Liver (tissue), 9 donors: ENCODE data around the gene KLC3. TPM values are rescaled to one million over a fixed set of nuclear protein-coding genes. Genes with fewer than 3 reads are reported as not detected.

Experiments used
- DNase-seq: peaks from one replicate; pipeline ENCODE4 v3.0.0-alpha.2; 2017; ENCODE audit warnings: low spot score
- H3K27ac ChIP-seq, 2 donors: one replicate each; pipeline ENCODE4 v1.7.0; 2013; ENCODE audit warnings: inconsistent platforms in 2 of 2, low read length in 2 of 2, control low read depth in 1 of 2, low read depth in 1 of 2, mild to moderate bottlenecking in 1 of 2
- H3K27me3 ChIP-seq, 4 donors: one replicate each; pipeline versions ENCODE4 v1.6.1 to v1.7.0; 2013; ENCODE audit warnings: low read length in 3 of 4, inconsistent platforms in 1 of 4, mild to moderate bottlenecking in 1 of 4, moderate library complexity in 1 of 4; ENCODE audit not compliant: control insufficient read depth in 4 of 4, insufficient read depth in 4 of 4
- H3K36me3 ChIP-seq, 4 donors: one replicate each; pipeline versions ENCODE4 v1.6.1 to v1.7.0; 2013; ENCODE audit warnings: low read length in 3 of 4, mild to moderate bottlenecking in 3 of 4, low read depth in 1 of 4, moderate library complexity in 1 of 4; ENCODE audit not compliant: control insufficient read depth in 4 of 4, insufficient read depth in 3 of 4
- H3K4me1 ChIP-seq, 4 donors: one replicate each; pipeline versions ENCODE4 v1.6.1 to v1.7.0; 2013; ENCODE audit warnings: low read length in 3 of 4, mild to moderate bottlenecking in 3 of 4, moderate library complexity in 1 of 4; ENCODE audit not compliant: control insufficient read depth in 4 of 4, insufficient read depth in 4 of 4
- H3K4me3 ChIP-seq, 3 donors: one replicate each; pipeline versions ENCODE4 v1.6.1 to v1.7.0; 2013; ENCODE audit warnings: low read length in 3 of 3, control low read depth in 1 of 3, low read depth in 1 of 3, mild to moderate bottlenecking in 1 of 3
- H3K9ac ChIP-seq, 2 donors: one replicate each; pipeline ENCODE4 v1.7.0; 2013; ENCODE audit warnings: low read length in 2 of 2, mild to moderate bottlenecking in 2 of 2, moderate library complexity in 2 of 2, control low read depth in 1 of 2, low read depth in 1 of 2
- H3K9me3 ChIP-seq, 4 donors: one replicate each; pipeline versions ENCODE4 v1.6.1 to v1.7.0; 2013; ENCODE audit warnings: low read length in 3 of 4; ENCODE audit not compliant: control insufficient read depth in 4 of 4
- ATF3 ChIP-seq: IDR thresholded peaks from 2 replicates; pipeline ENCODE4 v1.6.1; 2016; ENCODE audit warnings: antibody characterized with exemption
- EGR1 ChIP-seq, 2 donors: IDR thresholded peaks; 2 replicates each; pipeline ENCODE4 v1.6.1; 2016 to 2018; ENCODE audit warnings: antibody characterized with exemption in 2 of 2, low read depth in 2 of 2
- FOXA1 ChIP-seq: IDR thresholded peaks from 2 replicates; pipeline ENCODE4 v1.6.1; 2016; ENCODE audit warnings: antibody characterized with exemption
- FOXA2 ChIP-seq: IDR thresholded peaks from 2 replicates; pipeline ENCODE4 v1.6.1; 2016; ENCODE audit warnings: antibody characterized with exemption
- GABPA ChIP-seq, 2 donors: IDR thresholded peaks in 1 of 2; conservative IDR thresholded peaks in 1 of 2; 2 replicates each; pipeline ENCODE4 v1.6.1; 2016; ENCODE audit warnings: antibody characterized with exemption in 2 of 2, mild to moderate bottlenecking in 1 of 2, moderate library complexity in 1 of 2
- HNF4A ChIP-seq, 2 donors: conservative IDR thresholded peaks; 2 replicates each; pipeline ENCODE4 v1.6.1; 2016; ENCODE audit warnings: antibody characterized with exemption in 2 of 2, mild to moderate bottlenecking in 2 of 2
- JUND ChIP-seq, 2 donors: IDR thresholded peaks; 2 replicates each; pipeline ENCODE4 v1.6.1; 2016; ENCODE audit warnings: antibody characterized with exemption in 2 of 2
- RAD21 ChIP-seq, 2 donors: IDR thresholded peaks; 2 replicates each; pipeline ENCODE4 v1.6.1; 2016; ENCODE audit warnings: antibody characterized with exemption in 2 of 2, mild to moderate bottlenecking in 2 of 2
- REST ChIP-seq: IDR thresholded peaks from 2 replicates; pipeline ENCODE4 v1.6.1; 2016; ENCODE audit warnings: antibody characterized with exemption, mild to moderate bottlenecking
- SP1 ChIP-seq: IDR thresholded peaks from 2 replicates; pipeline ENCODE4 v1.6.1; 2018; ENCODE audit warnings: antibody characterized with exemption, mild to moderate bottlenecking
- TAF1 ChIP-seq: conservative IDR thresholded peaks from 2 replicates; pipeline ENCODE4 v1.6.1; 2016; ENCODE audit warnings: antibody characterized with exemption, mild to moderate bottlenecking
- YY1 ChIP-seq: IDR thresholded peaks from 2 replicates; pipeline ENCODE4 v1.6.1; 2016; ENCODE audit warnings: antibody characterized with exemption, mild to moderate bottlenecking
- WGBS: extraction: QIAGEN DNeasy Blood & Tissue Kit; methylation state at CpG from one replicate; pipeline ENCODE4 v1.1.7; 2013; 5-methylcytosine and 5-hydroxymethylcytosine counted together
- polyA plus RNA-seq, 2 donors: library from polyadenylated mRNA; stranded (reverse) in 1 of 2; unstranded in 1 of 2; fragments of 200-250 nt in 1 of 2; fragments of >200 nt in 1 of 2; fragmentation: Nextera tagmentation in 1 of 2; extraction: Ambion mirVana in 1 of 2; gene quantifications; one replicate each; pipeline versions ENCODE4 v1.2.1 to v1.2.3, GENCODE V29; 2013 to 2015
- total RNA-seq, 2 donors: library from RNA; depleted of rRNA; stranded (reverse); fragments of >200 nt; gene quantifications; one replicate each; pipeline ENCODE4 v1.2.3, GENCODE V29; 2014
- TF ChIP-seq, protein P1 (sequence below): IDR thresholded peaks from 2 replicates; pipeline ENCODE4 v1.6.1; 2016; ENCODE audit warnings: antibody characterized with exemption
- TF ChIP-seq, protein P2 (sequence below): IDR thresholded peaks from 2 replicates; pipeline ENCODE4 v1.6.1; 2016; ENCODE audit warnings: antibody characterized with exemption
- TF ChIP-seq, protein P3 (sequence below): fragments of 150-350 bp; IDR thresholded peaks from 2 replicates; pipeline ENCODE4 v1.5.1; 2017; ENCODE audit warnings: improper control_type of control experiment, low read depth, low read length; ENCODE audit not compliant: missing input control
- donor health status: healthy.
- donor health status: healthy.
- donor health status: healthy.
- donor health status: healthy.
- donor health status: healthy.

Gene KLC3
- total and polyA plus RNA-seq, 4 donors = 0.08 to 1.3 (median 0.08) TPM; not detected in 1

GRCh38 chr19:45368127-45368526 lies 27.6 kb downstream of the KLC3 start:
- no peak overlapping the region for H3K27ac ChIP-seq
- H3K4me1 ChIP-seq = peaks cover 0 to 8% (median 5%) of the 10 kb centered on the region in 4 donors
- no peaks in the 10 kb centered on the region for H3K9me3 ChIP-seq
- no peaks in the 10 kb centered on the region for H3K27me3 ChIP-seq
- no peak for DNase-seq
- peaks cover 0 to 4% (median 0%) of the 10 kb centered on the region in 4 donors for H3K36me3 ChIP-seq
- 98% methylated on average over 4 of the region's 4 CpGs for WGBS
- no peak overlapping the region for H3K9ac ChIP-seq
- TF ChIP-seq YY1 (no peak), FOXA2 (no peak), FOXA1 (no peak), SP1 (no peak), ATF3 (no peak), JUND (IDR thresholded peaks at IDR 0.05) (no peak), EGR1 (IDR thresholded peaks at IDR 0.05; ENCODE audit: low read depth in 2 of 2) (no peak), REST (no peak), RAD21 (IDR thresholded peaks at IDR 0.05) (no peak), TAF1 (no peak), HNF4A (conservative IDR thresholded peaks at IDR 0.05) (no peak), GABPA (IDR thresholded peaks at IDR 0.05 in 1 of 2, conservative IDR thresholded peaks at IDR 0.05 in 1 of 2) (no peak)
- TF ChIP-seq, protein P1, sequence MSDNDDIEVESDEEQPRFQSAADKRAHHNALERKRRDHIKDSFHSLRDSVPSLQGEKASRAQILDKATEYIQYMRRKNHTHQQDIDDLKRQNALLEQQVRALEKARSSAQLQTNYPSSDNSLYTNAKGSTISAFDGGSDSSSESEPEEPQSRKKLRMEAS = no peak
- TF ChIP-seq, protein P2, sequence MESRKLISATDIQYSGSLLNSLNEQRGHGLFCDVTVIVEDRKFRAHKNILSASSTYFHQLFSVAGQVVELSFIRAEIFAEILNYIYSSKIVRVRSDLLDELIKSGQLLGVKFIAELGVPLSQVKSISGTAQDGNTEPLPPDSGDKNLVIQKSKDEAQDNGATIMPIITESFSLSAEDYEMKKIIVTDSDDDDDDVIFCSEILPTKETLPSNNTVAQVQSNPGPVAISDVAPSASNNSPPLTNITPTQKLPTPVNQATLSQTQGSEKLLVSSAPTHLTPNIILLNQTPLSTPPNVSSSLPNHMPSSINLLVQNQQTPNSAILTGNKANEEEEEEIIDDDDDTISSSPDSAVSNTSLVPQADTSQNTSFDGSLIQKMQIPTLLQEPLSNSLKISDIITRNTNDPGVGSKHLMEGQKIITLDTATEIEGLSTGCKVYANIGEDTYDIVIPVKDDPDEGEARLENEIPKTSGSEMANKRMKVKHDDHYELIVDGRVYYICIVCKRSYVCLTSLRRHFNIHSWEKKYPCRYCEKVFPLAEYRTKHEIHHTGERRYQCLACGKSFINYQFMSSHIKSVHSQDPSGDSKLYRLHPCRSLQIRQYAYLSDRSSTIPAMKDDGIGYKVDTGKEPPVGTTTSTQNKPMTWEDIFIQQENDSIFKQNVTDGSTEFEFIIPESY = no peak
- TF ChIP-seq, protein P3, sequence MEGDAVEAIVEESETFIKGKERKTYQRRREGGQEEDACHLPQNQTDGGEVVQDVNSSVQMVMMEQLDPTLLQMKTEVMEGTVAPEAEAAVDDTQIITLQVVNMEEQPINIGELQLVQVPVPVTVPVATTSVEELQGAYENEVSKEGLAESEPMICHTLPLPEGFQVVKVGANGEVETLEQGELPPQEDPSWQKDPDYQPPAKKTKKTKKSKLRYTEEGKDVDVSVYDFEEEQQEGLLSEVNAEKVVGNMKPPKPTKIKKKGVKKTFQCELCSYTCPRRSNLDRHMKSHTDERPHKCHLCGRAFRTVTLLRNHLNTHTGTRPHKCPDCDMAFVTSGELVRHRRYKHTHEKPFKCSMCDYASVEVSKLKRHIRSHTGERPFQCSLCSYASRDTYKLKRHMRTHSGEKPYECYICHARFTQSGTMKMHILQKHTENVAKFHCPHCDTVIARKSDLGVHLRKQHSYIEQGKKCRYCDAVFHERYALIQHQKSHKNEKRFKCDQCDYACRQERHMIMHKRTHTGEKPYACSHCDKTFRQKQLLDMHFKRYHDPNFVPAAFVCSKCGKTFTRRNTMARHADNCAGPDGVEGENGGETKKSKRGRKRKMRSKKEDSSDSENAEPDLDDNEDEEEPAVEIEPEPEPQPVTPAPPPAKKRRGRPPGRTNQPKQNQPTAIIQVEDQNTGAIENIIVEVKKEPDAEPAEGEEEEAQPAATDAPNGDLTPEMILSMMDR = no peak
- no peak overlapping the region for H3K4me3 ChIP-seq

GRCh38 chr19:45368737-45369340 lies 28.3 kb downstream of the KLC3 start:
- Histone ChIP-seq H3K9me3 (no peaks in the 10 kb centered on the region), H3K9ac (no peak overlapping the region), H3K36me3 (peaks cover 0 to under 1% (median 0%) of the 10 kb centered on the region in 4 donors), H3K4me3 (no peak overlapping the region), H3K27ac (no peak overlapping the region), H3K27me3 (no peaks in the 10 kb centered on the region), H3K4me1 (peaks cover 0 to 8% (median 5%) of the 10 kb centered on the region in 4 donors)
- TF ChIP-seq REST = no peak
- no peak for TF ChIP-seq FOXA1
- DNase-seq = peak; percentile 30
- 93% methylated on average over 11 of the region's 11 CpGs for WGBS
